ENCODE measurements around the gene CHRM5.

The CHRM5 gene

DNA sequence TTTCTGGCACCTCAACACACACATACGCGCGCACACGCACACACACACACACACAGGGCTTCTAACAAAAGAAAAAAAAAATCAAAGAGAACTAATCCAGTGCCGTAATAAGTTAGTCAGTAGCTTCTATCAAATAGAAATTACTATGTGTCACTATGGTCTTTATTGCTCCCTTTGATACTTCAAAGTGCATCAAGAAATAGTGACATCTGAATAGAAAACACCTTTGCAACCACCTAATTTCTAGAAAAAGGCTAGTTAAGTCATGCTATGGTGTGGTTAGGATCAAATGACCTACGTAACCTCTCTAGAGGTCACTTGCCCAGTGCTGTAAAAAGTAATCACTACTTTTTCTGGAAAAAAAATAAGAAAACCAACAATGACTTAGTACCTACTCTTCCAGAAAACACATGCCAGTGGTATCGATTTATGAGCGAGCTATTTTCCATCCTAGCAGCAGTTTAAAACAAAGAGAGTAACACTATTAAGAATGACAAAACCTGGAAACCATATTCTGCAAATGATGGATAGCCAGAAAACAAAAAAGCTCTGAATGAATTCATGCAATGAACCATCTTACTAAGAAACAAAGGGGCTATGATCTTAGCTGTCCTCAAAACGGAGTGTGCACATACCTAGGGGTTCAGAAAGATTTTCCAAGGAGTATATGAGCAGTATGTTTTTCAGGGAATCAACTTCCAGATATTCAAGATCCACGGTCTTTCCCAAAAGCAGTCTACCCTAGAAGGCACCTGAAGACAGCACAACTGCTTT is 63.9 kb downstream of the CHRM5 start:
- Mint-ChIP-seq H3K36me3 (ENCODE audit: low read depth) (peaks cover 23% of the 10 kb centered on the region), H3K27me3 (ENCODE audit: low read depth, poor library complexity) (peaks cover 4% of the 10 kb centered on the region), H3K4me3 (no peak overlapping the region), H3K27ac (no peak overlapping the region), H3K9me3 (peaks cover 24% of the 10 kb centered on the region), H3K4me1 (peaks cover 18% of the 10 kb centered on the region)
- no peak for DNase-seq
- TF ChIP-seq, protein P1, sequence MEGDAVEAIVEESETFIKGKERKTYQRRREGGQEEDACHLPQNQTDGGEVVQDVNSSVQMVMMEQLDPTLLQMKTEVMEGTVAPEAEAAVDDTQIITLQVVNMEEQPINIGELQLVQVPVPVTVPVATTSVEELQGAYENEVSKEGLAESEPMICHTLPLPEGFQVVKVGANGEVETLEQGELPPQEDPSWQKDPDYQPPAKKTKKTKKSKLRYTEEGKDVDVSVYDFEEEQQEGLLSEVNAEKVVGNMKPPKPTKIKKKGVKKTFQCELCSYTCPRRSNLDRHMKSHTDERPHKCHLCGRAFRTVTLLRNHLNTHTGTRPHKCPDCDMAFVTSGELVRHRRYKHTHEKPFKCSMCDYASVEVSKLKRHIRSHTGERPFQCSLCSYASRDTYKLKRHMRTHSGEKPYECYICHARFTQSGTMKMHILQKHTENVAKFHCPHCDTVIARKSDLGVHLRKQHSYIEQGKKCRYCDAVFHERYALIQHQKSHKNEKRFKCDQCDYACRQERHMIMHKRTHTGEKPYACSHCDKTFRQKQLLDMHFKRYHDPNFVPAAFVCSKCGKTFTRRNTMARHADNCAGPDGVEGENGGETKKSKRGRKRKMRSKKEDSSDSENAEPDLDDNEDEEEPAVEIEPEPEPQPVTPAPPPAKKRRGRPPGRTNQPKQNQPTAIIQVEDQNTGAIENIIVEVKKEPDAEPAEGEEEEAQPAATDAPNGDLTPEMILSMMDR (IDR thresholded peaks at IDR 0.05), result no peak

GRCh38 chr15:34038023-34038870 is 70.0 kb downstream of the CHRM5 start:
- H3K36me3 Mint-ChIP-seq (ENCODE audit: low read depth), result no peaks in the 10 kb centered on the region
- H3K9me3 Mint-ChIP-seq, result no peaks in the 10 kb centered on the region
- peaks cover 24% of the 10 kb centered on the region for H3K4me1 Mint-ChIP-seq
- TF ChIP-seq, protein P1 (IDR thresholded peaks at IDR 0.05), result no peak
- peaks cover 5% of the 10 kb centered on the region for H3K27me3 Mint-ChIP-seq (ENCODE audit: low read depth, poor library complexity)
- no peak overlapping the region for H3K27ac Mint-ChIP-seq
- peak; percentile 70 for DNase-seq
- H3K4me3 Mint-ChIP-seq, result peak overlapping the region; percentile 85

DNA sequence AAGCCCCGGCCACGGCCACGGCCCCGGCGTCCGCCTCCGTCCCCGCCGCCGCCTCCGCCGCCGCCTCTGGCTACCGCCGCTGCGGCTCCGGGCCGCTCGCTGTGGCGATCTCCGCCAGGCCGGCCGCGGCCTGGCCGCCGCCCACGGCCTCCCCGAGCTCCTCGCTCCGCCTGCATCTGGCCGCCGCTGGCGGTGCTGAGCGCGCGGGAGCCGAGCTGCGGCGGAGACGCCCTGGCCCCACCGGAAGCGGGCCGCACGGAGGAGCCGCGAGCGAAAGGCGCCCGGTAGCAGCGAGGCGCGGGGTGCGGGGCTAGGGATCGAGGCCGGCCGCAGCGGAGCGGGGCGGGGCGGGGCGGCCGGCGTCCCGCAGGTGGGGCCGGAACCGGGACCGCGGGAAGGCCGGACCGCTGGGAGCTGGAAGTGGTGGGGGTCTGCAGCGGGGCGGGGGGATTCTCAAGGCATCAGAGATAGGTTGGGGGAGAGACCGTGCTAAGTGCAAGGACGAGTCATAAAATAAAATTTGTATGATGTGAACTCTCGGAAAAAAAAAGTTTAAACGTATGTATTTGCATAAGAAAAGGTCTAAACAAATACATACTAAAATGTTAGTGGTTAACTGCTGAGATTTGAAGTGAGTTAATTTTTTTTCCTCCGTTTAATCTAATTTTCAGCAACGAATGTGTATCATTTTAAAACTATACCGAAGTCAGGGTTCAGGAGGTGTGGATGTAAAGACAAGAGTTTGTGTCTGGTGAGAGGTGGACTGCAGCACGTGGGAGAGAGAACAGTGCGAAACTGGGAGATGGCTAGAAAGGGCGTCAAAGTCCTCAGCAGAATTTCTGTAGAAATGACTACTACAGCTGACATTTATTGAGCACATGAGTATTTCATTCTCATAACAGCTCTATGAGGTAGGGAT is 70.8 kb downstream of the CHRM5 start, which contains the start of gene AVEN:
Gene AVEN, minus strand, starts transcription at position 334 of the 919 bp plus-strand sequence. Its CDS starts 158 bp downstream, at position 176.
- no peaks in the 10 kb centered on the region for H3K9me3 Mint-ChIP-seq
- H3K27ac Mint-ChIP-seq, result no peak within 1 kb of the TSS
- peaks cover 24% of the 10 kb centered on the region for H3K4me1 Mint-ChIP-seq
- H3K4me3 Mint-ChIP-seq, result peak within 1 kb of the TSS; percentile 85
- no peaks in the 10 kb centered on the region for H3K36me3 Mint-ChIP-seq (ENCODE audit: low read depth)
- peaks cover 5% of the 10 kb centered on the region for H3K27me3 Mint-ChIP-seq (ENCODE audit: low read depth, poor library complexity)
- TF ChIP-seq, protein P1 (IDR thresholded peaks at IDR 0.05), result no peak
- DNase-seq, result peak; percentile 75

DNA sequence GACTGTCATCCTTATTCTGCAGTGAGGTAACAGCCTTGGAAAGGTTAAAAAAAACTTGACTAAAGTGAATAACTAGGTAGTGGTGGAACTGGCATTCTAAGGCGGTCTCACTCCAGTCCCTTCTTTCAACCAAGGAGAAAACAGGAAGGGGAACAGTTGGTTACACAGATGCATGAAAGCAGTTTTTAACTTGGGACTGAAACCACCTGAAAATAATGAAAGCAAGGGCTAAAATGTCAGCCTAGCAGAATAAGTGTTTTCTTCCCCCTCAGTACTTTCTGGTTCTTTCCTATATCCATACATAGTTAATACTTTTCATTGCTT is 71.5 kb downstream of the CHRM5 start:
- peaks cover 24% of the 10 kb centered on the region for H3K4me1 Mint-ChIP-seq
- no peaks in the 10 kb centered on the region for H3K9me3 Mint-ChIP-seq
- H3K36me3 Mint-ChIP-seq (ENCODE audit: low read depth), result no peaks in the 10 kb centered on the region
- TF ChIP-seq, protein P1 (IDR thresholded peaks at IDR 0.05), result no peak
- peaks cover 5% of the 10 kb centered on the region for H3K27me3 Mint-ChIP-seq (ENCODE audit: low read depth, poor library complexity)
- H3K4me3 Mint-ChIP-seq, result peak overlapping the region; percentile 84
- no peak overlapping the region for H3K27ac Mint-ChIP-seq
- no peak for DNase-seq

GRCh38 chr15:34043391-34043790 is 75.1 kb downstream of the CHRM5 start:
- DNase-seq, result no peak
- Mint-ChIP-seq H3K4me1 (peaks cover 11% of the 10 kb centered on the region), H3K27me3 (ENCODE audit: low read depth, poor library complexity) (peaks cover 5% of the 10 kb centered on the region), H3K9me3 (peaks cover 10% of the 10 kb centered on the region), H3K27ac (no peak overlapping the region), H3K4me3 (no peak overlapping the region), H3K36me3 (ENCODE audit: low read depth) (no peaks in the 10 kb centered on the region)
- TF ChIP-seq, protein P1 (IDR thresholded peaks at IDR 0.05), result no peak
